ENCODE data around the gene FOXI3. TPM values are rescaled to one million over a fixed set of nuclear protein-coding genes. Genes with fewer than 3 reads are reported as not detected.

FOXI3 gene
- total and polyA plus RNA-seq, 2 experiments from 2014 or later = 0.71 to 13.3 TPM

DNA sequence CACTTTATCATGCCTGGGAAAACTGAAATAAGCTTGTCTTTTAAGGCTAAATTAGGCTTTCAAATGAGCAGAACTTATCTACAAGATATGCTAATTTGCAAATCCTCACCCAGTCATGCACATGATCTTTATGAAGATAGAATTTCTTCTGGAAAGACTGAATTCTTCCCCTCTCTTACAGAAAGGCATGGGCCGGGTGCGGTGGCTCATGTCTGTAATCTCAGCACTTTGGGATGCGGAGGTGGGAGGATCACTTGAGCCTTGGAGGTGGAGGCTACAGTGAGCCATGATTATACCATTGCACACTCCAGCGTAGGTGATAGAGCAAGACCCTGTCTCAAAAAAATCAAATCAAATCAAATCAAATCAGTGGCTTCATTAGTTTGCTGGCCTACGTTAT, 11.7 kb upstream of the FOXI3 start:
- Mint-ChIP-seq H3K4me1 (no peaks in the 10 kb centered on the region), H3K27ac (no peak overlapping the region), H3K4me3 (no peak overlapping the region), H3K9me3 (no peaks in the 10 kb centered on the region), H3K36me3 (ENCODE audit: low read depth) (no peaks in the 10 kb centered on the region), H3K27me3 (ENCODE audit: insufficient read depth, low read depth, poor library complexity) (peaks cover 1% of the 10 kb centered on the region)
- Histone ChIP-seq H3K36me3 (ENCODE audit: insufficient read depth) (no peaks in the 10 kb centered on the region), H3K27me3 (ENCODE audit: insufficient read depth) (no peaks in the 10 kb centered on the region), H3K4me1 (ENCODE audit: insufficient read depth) (no peaks in the 10 kb centered on the region), H3K4me2 (no peak overlapping the region), H3K9me2 (ENCODE audit: insufficient read depth) (no peaks in the 10 kb centered on the region), H2AFZ (no peak overlapping the region), H4K20me1 (replicated peaks; ENCODE audit: insufficient read depth) (no peaks in the 10 kb centered on the region), H3K27ac (ENCODE audit: low read depth) (no peak overlapping the region), H3K4me3 (no peak overlapping the region), H3F3A (replicated peaks; ENCODE audit: low read depth) (no peaks in the 10 kb centered on the region), H3K79me2 (replicated peaks; ENCODE audit: insufficient read depth) (no peaks in the 10 kb centered on the region)
- ATAC-seq (no peak), DNase-seq (ENCODE audit: low spot score) (no peak)
- TF ChIP-seq ZNF114 (CRISPR knock-in tag; IDR thresholded peaks at IDR 0.05) (no peak), STAT1 (IDR thresholded peaks at IDR 0.05; ENCODE audit: unreplicated experiment) (no peak)

DNA sequence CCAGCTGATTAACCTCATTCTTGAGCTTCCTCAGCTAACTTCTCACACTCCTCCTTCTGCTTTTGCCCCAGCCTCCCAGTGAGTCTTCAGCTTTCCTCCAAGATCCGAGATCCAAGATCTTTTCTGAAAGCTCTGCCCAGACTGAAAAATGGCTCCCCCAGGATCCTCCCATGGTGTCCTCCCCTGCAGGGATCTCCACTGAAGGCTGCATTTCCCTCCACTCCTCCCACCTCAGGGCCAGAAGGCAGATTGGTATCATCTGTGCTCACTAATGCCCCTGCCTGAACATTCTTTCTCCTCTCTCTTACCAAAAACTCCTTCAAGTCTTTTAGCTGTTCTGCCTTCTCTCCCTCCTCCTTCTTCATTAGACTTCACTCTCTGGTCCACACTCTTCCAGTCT, 6.1 kb upstream of the FOXI3 start:
- H3K4me1 Mint-ChIP-seq = peaks cover 13% of the 10 kb centered on the region
- no peaks in the 10 kb centered on the region for H3K36me3 Mint-ChIP-seq (ENCODE audit: low read depth)
- Histone ChIP-seq H3K27me3 (ENCODE audit: insufficient read depth) (peaks cover 10% of the 10 kb centered on the region), H3K4me3 (no peak overlapping the region), H3K4me1 (ENCODE audit: insufficient read depth) (peaks cover 4% of the 10 kb centered on the region), H3K36me3 (ENCODE audit: insufficient read depth) (no peaks in the 10 kb centered on the region), H3K27ac (ENCODE audit: low read depth) (no peak overlapping the region), H3F3A (replicated peaks; ENCODE audit: low read depth) (no peaks in the 10 kb centered on the region), H4K20me1 (replicated peaks; ENCODE audit: insufficient read depth) (no peaks in the 10 kb centered on the region), H3K9me2 (ENCODE audit: insufficient read depth) (no peaks in the 10 kb centered on the region), H3K4me2 (no peak overlapping the region), H3K79me2 (replicated peaks; ENCODE audit: insufficient read depth) (no peaks in the 10 kb centered on the region), H2AFZ (peak overlapping the region; percentile 59; the same call in 1 of the 2 replicates)
- peaks cover 13% of the 10 kb centered on the region for H3K27me3 Mint-ChIP-seq (ENCODE audit: insufficient read depth, low read depth, poor library complexity)
- no peak overlapping the region for H3K4me3 Mint-ChIP-seq
- TF ChIP-seq EZH2phosphoT487 (IDR thresholded peaks at IDR 0.05; ENCODE audit: unreplicated experiment) (no peak), EZH2 (IDR thresholded peaks at IDR 0.05; ENCODE audit: low read depth, unreplicated experiment) (no peak), STAT1 (IDR thresholded peaks at IDR 0.05; ENCODE audit: unreplicated experiment) (no peak), JUNB (IDR thresholded peaks at IDR 0.05; ENCODE audit: unreplicated experiment) (no peak), POLR2AphosphoS5 (IDR thresholded peaks at IDR 0.05; ENCODE audit: low read depth) (no peak), NANOG (IDR thresholded peaks at IDR 0.05; ENCODE audit: borderline replicate concordance) (no peak), CREB1 (CRISPR knock-in tag; IDR thresholded peaks at IDR 0.05; ENCODE audit: low read depth) (no peak)
- TF ChIP-seq, protein P1, sequence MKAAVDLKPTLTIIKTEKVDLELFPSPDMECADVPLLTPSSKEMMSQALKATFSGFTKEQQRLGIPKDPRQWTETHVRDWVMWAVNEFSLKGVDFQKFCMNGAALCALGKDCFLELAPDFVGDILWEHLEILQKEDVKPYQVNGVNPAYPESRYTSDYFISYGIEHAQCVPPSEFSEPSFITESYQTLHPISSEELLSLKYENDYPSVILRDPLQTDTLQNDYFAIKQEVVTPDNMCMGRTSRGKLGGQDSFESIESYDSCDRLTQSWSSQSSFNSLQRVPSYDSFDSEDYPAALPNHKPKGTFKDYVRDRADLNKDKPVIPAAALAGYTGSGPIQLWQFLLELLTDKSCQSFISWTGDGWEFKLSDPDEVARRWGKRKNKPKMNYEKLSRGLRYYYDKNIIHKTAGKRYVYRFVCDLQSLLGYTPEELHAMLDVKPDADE (IDR thresholded peaks at IDR 0.05) = no peak
- TF ChIP-seq, protein P2, sequence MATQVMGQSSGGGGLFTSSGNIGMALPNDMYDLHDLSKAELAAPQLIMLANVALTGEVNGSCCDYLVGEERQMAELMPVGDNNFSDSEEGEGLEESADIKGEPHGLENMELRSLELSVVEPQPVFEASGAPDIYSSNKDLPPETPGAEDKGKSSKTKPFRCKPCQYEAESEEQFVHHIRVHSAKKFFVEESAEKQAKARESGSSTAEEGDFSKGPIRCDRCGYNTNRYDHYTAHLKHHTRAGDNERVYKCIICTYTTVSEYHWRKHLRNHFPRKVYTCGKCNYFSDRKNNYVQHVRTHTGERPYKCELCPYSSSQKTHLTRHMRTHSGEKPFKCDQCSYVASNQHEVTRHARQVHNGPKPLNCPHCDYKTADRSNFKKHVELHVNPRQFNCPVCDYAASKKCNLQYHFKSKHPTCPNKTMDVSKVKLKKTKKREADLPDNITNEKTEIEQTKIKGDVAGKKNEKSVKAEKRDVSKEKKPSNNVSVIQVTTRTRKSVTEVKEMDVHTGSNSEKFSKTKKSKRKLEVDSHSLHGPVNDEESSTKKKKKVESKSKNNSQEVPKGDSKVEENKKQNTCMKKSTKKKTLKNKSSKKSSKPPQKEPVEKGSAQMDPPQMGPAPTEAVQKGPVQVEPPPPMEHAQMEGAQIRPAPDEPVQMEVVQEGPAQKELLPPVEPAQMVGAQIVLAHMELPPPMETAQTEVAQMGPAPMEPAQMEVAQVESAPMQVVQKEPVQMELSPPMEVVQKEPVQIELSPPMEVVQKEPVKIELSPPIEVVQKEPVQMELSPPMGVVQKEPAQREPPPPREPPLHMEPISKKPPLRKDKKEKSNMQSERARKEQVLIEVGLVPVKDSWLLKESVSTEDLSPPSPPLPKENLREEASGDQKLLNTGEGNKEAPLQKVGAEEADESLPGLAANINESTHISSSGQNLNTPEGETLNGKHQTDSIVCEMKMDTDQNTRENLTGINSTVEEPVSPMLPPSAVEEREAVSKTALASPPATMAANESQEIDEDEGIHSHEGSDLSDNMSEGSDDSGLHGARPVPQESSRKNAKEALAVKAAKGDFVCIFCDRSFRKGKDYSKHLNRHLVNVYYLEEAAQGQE (IDR thresholded peaks at IDR 0.05; ENCODE audit: unreplicated experiment) = no peak
- ATAC-seq = no peak
- DNase-seq (ENCODE audit: low spot score) = no peak
- no peak overlapping the region for H3K27ac Mint-ChIP-seq
- H3K9me3 Mint-ChIP-seq = no peaks in the 10 kb centered on the region; the same call in 2 of the 3 replicates

Data from GM23338 (cell line).